CD8-positive, alpha-beta memory T cell (primary cell): ENCODE data around the gene CACTIN. TPM values are rescaled to one million over a fixed set of nuclear protein-coding genes. Genes with fewer than 3 reads are reported as not detected.

Source experiments
- CTCF ChIA-PET: fragments of 350-600 bp; sonication (Branson Sonifier 250); formaldehyde crosslinking; loops from one replicate; lab custom pipeline; 2021; ENCODE audit warnings: antibody characterized with exemption; lab: Charles Lee
- POLR2A ChIA-PET: fragments of 350-600 bp; sonication (Branson Sonifier 250); formaldehyde crosslinking; loops from one replicate; lab custom pipeline; 2021; ENCODE audit warnings: antibody characterized with exemption; lab: Charles Lee
- DNase-seq, 5 donors: peaks; one replicate each; pipeline versions ENCODE4 v3.0.0 to v3.0.0-alpha.2; 2020 to 2022; ENCODE audit warnings: mixed read lengths in 1 of 5
- H3K27ac ChIP-seq: one replicate; pipeline ENCODE4 v1.7.0; 2013; ENCODE audit warnings: low read depth, mild to moderate bottlenecking, low read length, moderate library complexity
- H3K27me3 ChIP-seq: 2 replicates; pipeline ENCODE4 v1.7.0; 2013; ENCODE audit warnings: low read length, mild to moderate bottlenecking; ENCODE audit not compliant: insufficient read depth, poor library complexity, severe bottlenecking
- H3K36me3 ChIP-seq: 2 replicates; pipeline ENCODE4 v1.7.0; 2013; ENCODE audit warnings: mild to moderate bottlenecking, low read length, moderate library complexity; ENCODE audit not compliant: insufficient read depth
- H3K4me1 ChIP-seq: 2 replicates; pipeline ENCODE4 v1.7.0; 2013; ENCODE audit warnings: mild to moderate bottlenecking, low read length, moderate library complexity; ENCODE audit not compliant: insufficient read depth
- H3K4me3 ChIP-seq: 2 replicates; pipeline ENCODE4 v1.7.0; 2013; ENCODE audit warnings: mild to moderate bottlenecking, low read length
- H3K9me3 ChIP-seq: 2 replicates; pipeline ENCODE4 v1.7.0; 2013; ENCODE audit warnings: mild to moderate bottlenecking, low read length
- H3K27ac Mint-ChIP-seq, 8 donors: one replicate each; pipeline ENCODE4 v1.8.0; 2020 to 2021; ENCODE audit warnings: mixed read lengths in 8 of 8, mild to moderate bottlenecking in 6 of 8, inconsistent platforms in 3 of 8, moderate library complexity in 3 of 8
- H3K27me3 Mint-ChIP-seq, 2 donors: one replicate each; pipeline ENCODE4 v1.8.0; 2020 to 2021; ENCODE audit warnings: mixed read lengths in 2 of 2, mild to moderate bottlenecking in 1 of 2, moderate library complexity in 1 of 2
- H3K36me3 Mint-ChIP-seq, 3 donors: one replicate each; pipeline ENCODE4 v1.8.0; 2020 to 2021; ENCODE audit warnings: mixed read lengths in 3 of 3, inconsistent platforms in 1 of 3, mild to moderate bottlenecking in 1 of 3
- H3K4me1 Mint-ChIP-seq, 3 donors: one replicate each; pipeline ENCODE4 v1.8.0; 2020 to 2021; ENCODE audit warnings: mixed read lengths in 3 of 3, inconsistent platforms in 1 of 3, mild to moderate bottlenecking in 1 of 3
- H3K4me3 Mint-ChIP-seq, 7 donors: one replicate each; pipeline ENCODE4 v1.8.0; 2020 to 2021; ENCODE audit warnings: mixed read lengths in 7 of 7, mild to moderate bottlenecking in 6 of 7, moderate library complexity in 4 of 7, inconsistent platforms in 2 of 7
- H3K9me3 Mint-ChIP-seq, 5 donors: one replicate each; pipeline ENCODE4 v1.8.0; 2020 to 2022; ENCODE audit warnings: mixed read lengths in 5 of 5, mild to moderate bottlenecking in 3 of 5, moderate library complexity in 2 of 5, inconsistent platforms in 1 of 5
- polyA plus RNA-seq: library from polyadenylated mRNA; unstranded; fragments of 300-500 nt; fragmentation: Illumina TruSeq; gene quantifications from one replicate; pipeline ENCODE4 v1.2.3, GENCODE V29; 2021
- total RNA-seq, 2 experiments: library from RNA; stranded (reverse); gene quantifications; one replicate each; pipeline ENCODE4 v1.2.3, GENCODE V29; 2021

The CACTIN gene
- total and polyA plus RNA-seq, 3 experiments from 2014 or later: 16.8 to 39.5 (median 37.2) TPM

- Mint-ChIP-seq H3K4me1 (peaks cover 4 to 8% (median 7%) of the 10 kb centered on the region in 3 donors), H3K9me3 (no peaks in the 10 kb centered on the region), H3K27ac (no peak overlapping the region), H3K27me3 (no peaks in the 10 kb centered on the region), H3K36me3 (peaks cover 0 to 52% (median 4%) of the 10 kb centered on the region in 3 donors), H3K4me3 (no peak overlapping the region)
- no peaks in the 10 kb centered on the region for H3K9me3 ChIP-seq
- peaks cover 5% of the 10 kb centered on the region for H3K4me1 ChIP-seq
- no peak overlapping the region for H3K27ac ChIP-seq
- H3K36me3 ChIP-seq: no peaks in the 10 kb centered on the region
- H3K4me3 ChIP-seq: no peak overlapping the region
- ChIA-PET CTCF (interaction anchor here (0.7 to 1.3 kb wide), 5 partner anchors 10 to 33 kb away, joined by 3 to 5 read pairs (median 3); partner anchors contain the start of gene GIPC3), POLR2A (no interaction called here)
- peak; percentile 23 to 66 (median 37) for DNase-seq
- H3K27me3 ChIP-seq: no peaks in the 10 kb centered on the region
Measured at GRCh38 chr19:3618144-3618810, 8.3 kb downstream of the CACTIN start.

GRCh38 chr19:3617463-3617862 lies 9.1 kb downstream of the CACTIN start:
- ChIA-PET CTCF (no interaction called here), POLR2A (no interaction called here)
- Histone ChIP-seq H3K9me3 (no peaks in the 10 kb centered on the region), H3K4me1 (peaks cover 5% of the 10 kb centered on the region), H3K27ac (no peak overlapping the region), H3K36me3 (no peaks in the 10 kb centered on the region), H3K27me3 (no peaks in the 10 kb centered on the region), H3K4me3 (no peak overlapping the region)
- DNase-seq: no peak
- peaks cover 0 to 6% (median 3%) of the 10 kb centered on the region in 3 donors for H3K4me1 Mint-ChIP-seq
- no peak overlapping the region for H3K27ac Mint-ChIP-seq
- H3K27me3 Mint-ChIP-seq: no peaks in the 10 kb centered on the region
- H3K36me3 Mint-ChIP-seq: peaks cover 0 to 49% (median 2%) of the 10 kb centered on the region in 3 donors
- no peaks in the 10 kb centered on the region for H3K9me3 Mint-ChIP-seq
- no peak overlapping the region for H3K4me3 Mint-ChIP-seq

GRCh38 chr19:3615524-3616135 lies 11.0 kb downstream of the CACTIN start:
- H3K27ac Mint-ChIP-seq: no peak overlapping the region
- ChIA-PET POLR2A (no interaction called here), CTCF (interaction anchor here (0.9 to 2.0 kb wide), 2 partner anchors 11 to 29 kb away, joined by 3 to 6 read pairs; no protein-coding TSS in a partner anchor)
- no peaks in the 10 kb centered on the region for H3K27me3 Mint-ChIP-seq
- DNase-seq: no peak
- peaks cover 5% of the 10 kb centered on the region for H3K4me1 ChIP-seq
- H3K9me3 Mint-ChIP-seq: no peaks in the 10 kb centered on the region
- H3K9me3 ChIP-seq: no peaks in the 10 kb centered on the region
- H3K4me1 Mint-ChIP-seq: peaks cover 0 to 6% (median 0%) of the 10 kb centered on the region in 3 donors
- H3K4me3 ChIP-seq: no peak overlapping the region
- H3K27me3 ChIP-seq: no peaks in the 10 kb centered on the region
- H3K27ac ChIP-seq: no peak overlapping the region
- H3K36me3 ChIP-seq: no peaks in the 10 kb centered on the region
- peaks cover 0 to 39% (median 3%) of the 10 kb centered on the region in 3 donors for H3K36me3 Mint-ChIP-seq
- H3K4me3 Mint-ChIP-seq: no peak overlapping the region

GRCh38 chr19:3614858-3615505 lies 11.6 kb downstream of the CACTIN start:
- H3K27me3 ChIP-seq: no peaks in the 10 kb centered on the region
- no peak overlapping the region for H3K27ac ChIP-seq
- Mint-ChIP-seq H3K9me3 (no peaks in the 10 kb centered on the region), H3K4me1 (peaks cover 0 to 6% (median 0%) of the 10 kb centered on the region in 3 donors), H3K27ac (peak overlapping the region in 1 of 8 donors; percentile 41), H3K4me3 (no peak overlapping the region), H3K36me3 (peaks cover 0 to 43% (median 3%) of the 10 kb centered on the region in 3 donors), H3K27me3 (no peaks in the 10 kb centered on the region)
- ChIA-PET POLR2A (no interaction called here), CTCF (interaction anchor here (0.9 to 2.0 kb wide), 2 partner anchors 10 to 29 kb away, joined by 3 to 6 read pairs; no protein-coding TSS in a partner anchor)
- H3K9me3 ChIP-seq: no peaks in the 10 kb centered on the region
- no peaks in the 10 kb centered on the region for H3K36me3 ChIP-seq
- peaks cover 5% of the 10 kb centered on the region for H3K4me1 ChIP-seq
- no peak overlapping the region for H3K4me3 ChIP-seq
- DNase-seq: no peak

DNA sequence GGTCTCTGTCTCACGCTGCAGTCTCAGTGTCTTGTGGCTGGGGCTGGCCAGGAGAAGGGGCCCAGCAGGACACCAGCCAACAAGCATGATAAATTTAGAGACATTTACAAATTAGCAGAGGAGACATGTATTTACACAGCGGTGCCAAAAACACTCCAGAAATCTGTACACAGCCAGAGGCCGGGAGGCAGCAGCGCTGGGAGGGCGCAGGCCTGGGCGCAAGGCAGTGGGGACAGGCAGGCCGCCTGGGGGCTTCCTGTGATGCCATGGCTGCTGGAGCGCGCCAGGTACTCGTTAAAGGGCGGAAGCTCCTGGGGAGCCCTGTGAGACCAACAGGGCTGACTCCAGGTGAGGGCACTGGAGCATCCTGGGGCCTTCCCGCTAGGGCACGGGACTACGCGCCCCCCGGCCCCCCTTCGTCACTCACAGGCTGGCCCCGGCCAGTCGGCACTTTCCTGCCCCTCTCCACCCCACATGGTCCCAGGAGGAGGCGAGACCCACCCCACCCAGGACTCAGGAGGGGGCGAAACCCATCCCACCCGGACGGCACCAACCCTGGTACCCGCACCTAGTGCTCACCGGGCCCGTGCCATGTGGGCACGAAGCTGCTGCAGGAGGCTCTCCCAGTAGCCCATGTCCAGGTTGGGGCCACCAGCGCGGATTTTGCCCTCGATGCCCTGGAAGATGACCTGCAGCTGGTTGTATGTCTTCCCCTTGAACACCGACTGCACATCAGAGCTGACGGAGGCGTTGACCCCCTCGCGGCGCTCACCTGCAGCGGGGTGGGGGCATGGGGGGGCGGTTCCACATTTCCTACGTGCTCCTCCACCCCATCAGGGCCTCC lies 12.6 kb downstream of the CACTIN start:
- ChIA-PET CTCF (no interaction called here), POLR2A (no interaction called here)
- no peaks in the 10 kb centered on the region for H3K9me3 Mint-ChIP-seq

DNA sequence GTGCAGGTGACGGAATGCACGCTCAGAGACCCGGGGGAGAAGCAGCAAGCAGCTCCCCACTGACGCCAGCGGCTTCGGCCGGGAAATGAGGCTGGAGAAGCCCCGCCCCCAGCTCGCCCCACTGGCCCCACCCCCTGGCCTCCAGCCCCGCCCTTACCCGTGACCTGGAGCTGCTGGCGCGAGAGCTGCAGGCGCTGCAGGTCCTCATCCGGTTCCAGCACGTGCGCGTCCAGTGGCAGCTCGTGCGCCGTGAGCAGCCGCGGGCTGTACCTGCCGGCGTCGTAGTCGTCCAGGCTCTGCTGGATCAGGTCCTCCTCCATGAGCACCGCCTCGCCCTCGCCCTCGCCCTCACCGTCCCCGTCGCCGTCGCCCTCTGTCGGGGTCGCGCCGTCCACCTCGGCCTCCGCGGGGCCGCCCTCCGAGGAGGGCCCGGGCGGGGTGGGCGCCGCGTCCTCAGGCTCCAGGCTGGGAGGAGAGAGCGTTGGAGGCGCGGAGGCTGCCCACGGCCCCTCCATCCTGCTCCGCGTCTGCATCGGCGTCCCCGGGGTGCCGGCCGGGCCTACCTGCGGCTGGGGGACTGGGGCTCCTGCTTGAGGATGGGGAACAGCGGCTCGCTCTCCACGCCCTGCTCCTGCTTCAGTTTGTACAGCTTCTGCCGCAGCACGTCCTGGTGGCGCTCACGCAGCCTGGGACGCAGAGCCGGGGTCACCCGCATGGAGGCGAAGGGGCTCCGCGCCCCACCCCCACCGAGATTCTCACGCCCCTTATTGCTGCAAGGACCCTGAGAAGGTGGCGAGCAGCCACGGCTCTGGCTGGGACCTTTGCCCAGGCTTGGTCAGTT lies 13.5 kb downstream of the CACTIN start:
- no peak for DNase-seq
- H3K27ac ChIP-seq: no peak overlapping the region
- no peak overlapping the region for H3K27ac Mint-ChIP-seq
- H3K4me1 Mint-ChIP-seq: peaks cover 3 to 9% (median 7%) of the 10 kb centered on the region in 3 donors
- no peaks in the 10 kb centered on the region for H3K27me3 Mint-ChIP-seq
- no peaks in the 10 kb centered on the region for H3K9me3 ChIP-seq
- H3K9me3 Mint-ChIP-seq: no peaks in the 10 kb centered on the region
- H3K4me1 ChIP-seq: peaks cover 8% of the 10 kb centered on the region
- POLR2A ChIA-PET: no interaction called here
- no peak overlapping the region for H3K4me3 ChIP-seq
- CTCF ChIA-PET: interaction anchor here (0.6 kb wide), 1 partner anchor 88 kb away, joined by 4 read pairs; no protein-coding TSS in a partner anchor
- peaks cover 0 to 34% (median 3%) of the 10 kb centered on the region in 3 donors for H3K36me3 Mint-ChIP-seq
- no peak overlapping the region for H3K4me3 Mint-ChIP-seq
- H3K27me3 ChIP-seq: no peaks in the 10 kb centered on the region
- H3K36me3 ChIP-seq: no peaks in the 10 kb centered on the region

More for the DNA sequence above, 12.6 kb downstream of the CACTIN start:
- no peak for DNase-seq
- H3K27me3 ChIP-seq: no peaks in the 10 kb centered on the region
- H3K4me1 Mint-ChIP-seq: peaks cover 0 to 8% (median 3%) of the 10 kb centered on the region in 3 donors
- peak overlapping the region in 1 of 8 donors; percentile 36 for H3K27ac Mint-ChIP-seq
- no peak overlapping the region for H3K4me3 ChIP-seq
- peaks cover 5% of the 10 kb centered on the region for H3K4me1 ChIP-seq
- H3K27me3 Mint-ChIP-seq: no peaks in the 10 kb centered on the region
- no peaks in the 10 kb centered on the region for H3K9me3 ChIP-seq
- peaks cover 0 to 38% (median 3%) of the 10 kb centered on the region in 3 donors for H3K36me3 Mint-ChIP-seq
- H3K36me3 ChIP-seq: no peaks in the 10 kb centered on the region
- H3K27ac ChIP-seq: no peak overlapping the region
- H3K4me3 Mint-ChIP-seq: no peak overlapping the region

DNA sequence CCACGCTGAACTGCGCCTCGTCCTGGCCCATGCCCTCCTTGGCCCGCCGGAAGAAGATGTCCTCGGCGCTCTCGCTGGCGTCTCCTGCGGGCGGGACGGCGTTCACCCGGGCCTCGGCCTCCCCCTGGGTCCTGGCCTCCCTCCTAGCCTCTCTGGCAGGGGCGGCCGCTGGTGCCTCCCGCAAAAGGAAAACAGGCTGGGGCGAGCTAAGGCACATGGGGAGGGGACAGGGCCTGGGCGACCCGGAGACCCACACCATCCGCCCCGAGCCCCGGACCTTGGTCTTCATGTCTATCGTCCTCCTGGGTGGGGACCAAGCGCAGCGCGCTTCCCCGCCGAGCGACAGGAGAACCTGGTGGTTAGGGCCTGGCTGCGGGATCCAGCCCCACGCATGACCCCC lies 14.3 kb downstream of the CACTIN start:
- no peaks in the 10 kb centered on the region for H3K36me3 ChIP-seq
- no peaks in the 10 kb centered on the region for H3K27me3 ChIP-seq
- no peak overlapping the region for H3K27ac ChIP-seq
- peak in 1 of 5 donors; percentile 45 for DNase-seq
- ChIA-PET POLR2A (no interaction called here), CTCF (interaction anchor here (0.6 kb wide), 1 partner anchor 87 kb away, joined by 4 read pairs; no protein-coding TSS in a partner anchor)
- no peak overlapping the region for H3K4me3 ChIP-seq
- H3K27me3 Mint-ChIP-seq: no peaks in the 10 kb centered on the region
- H3K36me3 Mint-ChIP-seq: peaks cover 0 to 30% (median 3%) of the 10 kb centered on the region in 3 donors
- H3K9me3 Mint-ChIP-seq: no peaks in the 10 kb centered on the region
- H3K27ac Mint-ChIP-seq: no peak overlapping the region
- no peaks in the 10 kb centered on the region for H3K9me3 ChIP-seq
- peaks cover 8 to 15% (median 13%) of the 10 kb centered on the region in 3 donors for H3K4me1 Mint-ChIP-seq
- no peak overlapping the region for H3K4me3 Mint-ChIP-seq
- peaks cover 4% of the 10 kb centered on the region for H3K4me1 ChIP-seq
